ENCODE results near the gene CCDC196. TPM values are rescaled to one million over a fixed set of nuclear protein-coding genes. Genes with fewer than 3 reads are reported as not detected.
"Not testable (repeated sequence)": the region's sequence is repeated elsewhere in the genome, so short reads cannot be mapped to it uniquely, and the experiment has no call there.

The CCDC196 gene
- total and polyA plus RNA-seq, 4 experiments from 2014 or later = not detected

GRCh38 chr14:66514213-66514612 lies 28.0 kb downstream of the CCDC196 start:
- intact Hi-C loops (cut with micrococcal nuclease) = no loop called here
- POLR2A ChIA-PET (ENCODE audit: partially characterized antibody) = no interaction called here

DNA sequence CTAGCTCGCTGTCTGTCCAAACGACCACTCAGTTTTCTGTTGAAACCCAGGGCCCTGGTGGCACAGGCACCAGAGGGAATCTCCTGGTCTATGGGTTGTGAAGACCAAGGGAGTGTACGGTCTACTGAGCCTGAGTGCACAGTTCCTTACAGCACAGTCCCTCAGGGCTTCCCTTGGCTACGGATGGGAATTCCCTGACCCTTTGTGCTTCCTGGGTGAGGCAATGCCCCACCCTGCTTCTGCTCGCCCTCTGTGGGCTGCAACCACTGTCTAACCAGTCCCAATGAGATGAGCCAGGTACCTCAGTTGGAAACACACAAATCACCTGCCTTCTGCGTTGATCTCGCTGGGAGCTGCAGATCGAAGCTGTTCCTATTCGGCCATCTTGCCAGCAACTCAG lies 44.4 kb downstream of the CCDC196 start:
- no peaks in the 10 kb centered on the region for H3K36me3 ChIP-seq (ENCODE audit: insufficient read depth, low read length)

More at GRCh38 chr14:66514213-66514612, 28.0 kb downstream of the CCDC196 start:
- H3K4me1 ChIP-seq (ENCODE audit: insufficient read depth, low read length) = peaks cover 29% of the 10 kb centered on the region
- Mint-ChIP-seq H3K36me3 (no peaks in the 10 kb centered on the region), H3K9me3 (peaks cover 0 to 5% (median 0%) of the 10 kb centered on the region in 8 donors), H3K27ac (no peak overlapping the region), H3K4me3 (no peak overlapping the region), H3K27me3 (no peaks in the 10 kb centered on the region), H3K4me1 (peaks cover 22 to 32% (median 25%) of the 10 kb centered on the region in 4 donors)
- no peak for DNase-seq
- H3K4me3 ChIP-seq (ENCODE audit: low read length in 2 of 2) = no peak overlapping the region
- H3K36me3 ChIP-seq (ENCODE audit: insufficient read depth, low read length) = no peaks in the 10 kb centered on the region
- no peak overlapping the region for H3K27ac ChIP-seq (ENCODE audit: low read depth, low read length)
- no peaks in the 10 kb centered on the region for H3K27me3 ChIP-seq (ENCODE audit: insufficient read depth, low read length)
- CTCF ChIA-PET (ENCODE audit: partially characterized antibody) = no interaction called here
- no peaks in the 10 kb centered on the region for H3K9me3 ChIP-seq (ENCODE audit: control insufficient read depth in 1 of 2, low read length in 2 of 2)

DNA sequence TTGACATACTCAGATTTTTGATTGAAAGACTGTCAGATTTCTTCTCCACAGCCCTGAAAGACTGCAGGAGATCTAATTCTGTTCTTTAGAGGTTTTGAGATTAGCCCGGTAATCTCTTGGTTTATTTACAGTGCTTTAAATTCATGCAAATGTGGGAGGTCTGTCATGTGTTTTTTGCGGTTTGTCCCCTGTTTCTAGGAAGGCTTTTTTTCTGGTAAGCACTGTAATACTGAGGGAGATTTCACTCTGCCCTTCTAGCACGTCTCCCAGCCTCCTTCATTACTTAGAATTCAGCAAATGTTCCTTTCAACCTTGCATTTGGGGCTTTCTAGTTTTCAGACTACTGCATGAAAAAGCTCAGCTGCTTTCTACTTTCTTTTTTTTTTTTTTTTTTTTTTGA lies 52.9 kb downstream of the CCDC196 start:
- Histone ChIP-seq H3K36me3 (ENCODE audit: insufficient read depth, low read length) (no peaks in the 10 kb centered on the region), H3K4me3 (ENCODE audit: low read length in 2 of 2) (no peak overlapping the region), H3K27ac (ENCODE audit: low read depth, low read length) (no peak overlapping the region), H3K9me3 (ENCODE audit: control insufficient read depth in 1 of 2, low read length in 2 of 2) (no peaks in the 10 kb centered on the region), H3K4me1 (ENCODE audit: insufficient read depth, low read length) (peaks cover 19% of the 10 kb centered on the region), H3K27me3 (ENCODE audit: insufficient read depth, low read length) (no peaks in the 10 kb centered on the region)
- DNase-seq = peak in 1 of 5 donors; percentile 4
- ChIA-PET CTCF (ENCODE audit: partially characterized antibody) (interaction anchor here (0.8 to 0.9 kb wide), 2 partner anchors 25 to 179 kb away, joined by 3 read pairs; no protein-coding TSS in a partner anchor), POLR2A (ENCODE audit: partially characterized antibody) (no interaction called here)
- H3K27ac Mint-ChIP-seq = peak overlapping the region in 5 of 7 donors; percentile 5 to 39 (median 23)
- no peaks in the 10 kb centered on the region for H3K36me3 Mint-ChIP-seq
- no peaks in the 10 kb centered on the region for H3K27me3 Mint-ChIP-seq
- H3K4me1 Mint-ChIP-seq = peaks cover 21 to 32% (median 21%) of the 10 kb centered on the region in 4 donors
- H3K9me3 Mint-ChIP-seq = no peaks in the 10 kb centered on the region
- intact Hi-C loops (cut with micrococcal nuclease) = no loop called here
- peak overlapping the region in 6 of 8 donors; percentile 11 to 74 (median 37) for H3K4me3 Mint-ChIP-seq

More for the DNA sequence above, 44.4 kb downstream of the CCDC196 start:
- ChIA-PET POLR2A (ENCODE audit: partially characterized antibody) (no interaction called here), CTCF (ENCODE audit: partially characterized antibody) (no interaction called here)
- Histone ChIP-seq H3K27me3 (ENCODE audit: insufficient read depth, low read length) (no peaks in the 10 kb centered on the region), H3K27ac (ENCODE audit: low read depth, low read length) (no peak overlapping the region), H3K4me1 (ENCODE audit: insufficient read depth, low read length) (no peaks in the 10 kb centered on the region), H3K4me3 (ENCODE audit: low read length in 2 of 2) (no peak overlapping the region), H3K9me3 (ENCODE audit: control insufficient read depth in 1 of 2, low read length in 2 of 2) (no peaks in the 10 kb centered on the region)
- Mint-ChIP-seq H3K9me3 (peaks cover 0 to 8% (median 2%) of the 10 kb centered on the region in 8 donors), H3K4me1 (peaks cover 13 to 42% (median 25%) of the 10 kb centered on the region in 4 donors), H3K36me3 (peaks cover 0 to 4% of the 10 kb centered on the region in 2 donors), H3K4me3 (no peak overlapping the region), H3K27ac (no peak overlapping the region), H3K27me3 (no peaks in the 10 kb centered on the region)
- intact Hi-C loops (cut with micrococcal nuclease) = no loop called here
- no peak for DNase-seq

DNA sequence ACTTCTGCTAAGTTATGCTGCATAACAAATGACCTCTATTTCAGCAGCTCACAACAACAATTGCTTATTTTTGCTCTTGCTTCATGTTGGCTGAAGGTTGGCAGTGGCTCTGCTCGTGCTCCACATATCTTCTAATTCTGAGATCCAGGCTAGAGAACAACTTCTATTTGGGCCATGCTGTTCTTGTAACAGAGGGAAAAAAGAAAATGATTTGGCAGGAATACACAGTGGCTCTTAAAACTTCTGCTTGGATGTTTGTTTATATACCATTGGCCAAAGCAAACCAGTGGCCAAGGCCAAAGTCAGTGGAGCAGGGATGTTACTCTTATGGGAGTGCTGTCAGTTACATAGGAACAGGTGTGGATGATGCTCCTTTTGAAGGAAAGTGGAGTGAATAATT lies 53.9 kb downstream of the CCDC196 start:
- no peaks in the 10 kb centered on the region for H3K36me3 ChIP-seq (ENCODE audit: insufficient read depth, low read length)
- CTCF ChIA-PET (ENCODE audit: partially characterized antibody) = interaction anchor here (0.9 kb wide), 1 partner anchor 24 kb away, joined by 3 read pairs; no protein-coding TSS in a partner anchor
- no peak for DNase-seq
- no peaks in the 10 kb centered on the region for H3K9me3 ChIP-seq (ENCODE audit: control insufficient read depth in 1 of 2, low read length in 2 of 2)
- Mint-ChIP-seq H3K27ac (peak overlapping the region in 1 of 7 donors; percentile 54), H3K27me3 (no peaks in the 10 kb centered on the region), H3K36me3 (no peaks in the 10 kb centered on the region), H3K4me3 (no peak overlapping the region), H3K9me3 (no peaks in the 10 kb centered on the region), H3K4me1 (peaks cover 21 to 32% (median 21%) of the 10 kb centered on the region in 4 donors)
- H3K27ac ChIP-seq (ENCODE audit: low read depth, low read length) = no peak overlapping the region
- no peaks in the 10 kb centered on the region for H3K27me3 ChIP-seq (ENCODE audit: insufficient read depth, low read length)
- intact Hi-C loops (cut with micrococcal nuclease) = no loop called here
- H3K4me1 ChIP-seq (ENCODE audit: insufficient read depth, low read length) = peaks cover 19% of the 10 kb centered on the region
- no peak overlapping the region for H3K4me3 ChIP-seq (ENCODE audit: low read length in 2 of 2)
- POLR2A ChIA-PET (ENCODE audit: partially characterized antibody) = no interaction called here

DNA sequence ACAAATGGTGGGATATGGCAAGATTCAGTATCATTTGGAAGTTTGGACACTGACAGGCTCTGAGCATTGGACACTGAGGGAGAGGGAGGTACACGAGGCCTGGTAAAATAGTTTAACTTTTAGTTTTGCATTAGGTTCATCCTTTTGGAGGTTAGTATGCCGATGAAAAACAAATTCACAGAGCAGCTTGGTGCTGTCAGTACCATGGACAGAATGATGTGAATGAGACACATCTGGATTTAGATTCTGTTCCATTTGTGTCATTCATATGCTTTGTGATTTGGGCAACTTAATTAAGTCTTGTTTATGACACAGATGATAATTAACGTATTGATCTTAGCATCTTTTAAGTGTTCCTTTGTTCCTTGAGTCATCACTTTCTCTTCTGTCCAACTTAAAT lies 55.5 kb downstream of the CCDC196 start:
- peaks cover 16 to 26% (median 18%) of the 10 kb centered on the region in 4 donors for H3K4me1 Mint-ChIP-seq
- Histone ChIP-seq H3K27me3 (ENCODE audit: insufficient read depth, low read length) (no peaks in the 10 kb centered on the region), H3K36me3 (ENCODE audit: insufficient read depth, low read length) (no peaks in the 10 kb centered on the region), H3K4me1 (ENCODE audit: insufficient read depth, low read length) (peaks cover 19% of the 10 kb centered on the region), H3K9me3 (ENCODE audit: control insufficient read depth in 1 of 2, low read length in 2 of 2) (no peaks in the 10 kb centered on the region), H3K4me3 (ENCODE audit: low read length in 2 of 2) (no peak overlapping the region), H3K27ac (ENCODE audit: low read depth, low read length) (no peak overlapping the region)
- H3K36me3 Mint-ChIP-seq = no peaks in the 10 kb centered on the region
- H3K9me3 Mint-ChIP-seq = no peaks in the 10 kb centered on the region
- intact Hi-C loops (cut with micrococcal nuclease) = no loop called here
- no peak for DNase-seq
- no peaks in the 10 kb centered on the region for H3K27me3 Mint-ChIP-seq
- ChIA-PET CTCF (ENCODE audit: partially characterized antibody) (no interaction called here), POLR2A (ENCODE audit: partially characterized antibody) (no interaction called here)
- H3K4me3 Mint-ChIP-seq = no peak overlapping the region
- peak overlapping the region in 2 of 7 donors; percentile 52 to 76 for H3K27ac Mint-ChIP-seq

- Histone ChIP-seq H3K4me1 (ENCODE audit: insufficient read depth, low read length) (peaks cover 11% of the 10 kb centered on the region), H3K9me3 (ENCODE audit: control insufficient read depth in 1 of 2, low read length in 2 of 2) (no peaks in the 10 kb centered on the region), H3K36me3 (ENCODE audit: insufficient read depth, low read length) (no peaks in the 10 kb centered on the region), H3K27me3 (ENCODE audit: insufficient read depth, low read length) (no peaks in the 10 kb centered on the region), H3K4me3 (ENCODE audit: low read length in 2 of 2) (no peak overlapping the region), H3K27ac (ENCODE audit: low read depth, low read length) (no peak overlapping the region)
- Mint-ChIP-seq H3K27ac (no peak overlapping the region), H3K4me1 (peaks cover 8 to 11% (median 9%) of the 10 kb centered on the region in 4 donors), H3K9me3 (no peaks in the 10 kb centered on the region), H3K36me3 (no peaks in the 10 kb centered on the region), H3K4me3 (no peak overlapping the region), H3K27me3 (no peaks in the 10 kb centered on the region)
- intact Hi-C loops (cut with micrococcal nuclease) = no loop called here
- no peak for DNase-seq
- CTCF ChIA-PET (ENCODE audit: partially characterized antibody) = no interaction called here
- POLR2A ChIA-PET (ENCODE audit: partially characterized antibody) = no interaction called here
Measured at GRCh38 chr14:66543996-66544395, 57.8 kb downstream of the CCDC196 start.

DNA sequence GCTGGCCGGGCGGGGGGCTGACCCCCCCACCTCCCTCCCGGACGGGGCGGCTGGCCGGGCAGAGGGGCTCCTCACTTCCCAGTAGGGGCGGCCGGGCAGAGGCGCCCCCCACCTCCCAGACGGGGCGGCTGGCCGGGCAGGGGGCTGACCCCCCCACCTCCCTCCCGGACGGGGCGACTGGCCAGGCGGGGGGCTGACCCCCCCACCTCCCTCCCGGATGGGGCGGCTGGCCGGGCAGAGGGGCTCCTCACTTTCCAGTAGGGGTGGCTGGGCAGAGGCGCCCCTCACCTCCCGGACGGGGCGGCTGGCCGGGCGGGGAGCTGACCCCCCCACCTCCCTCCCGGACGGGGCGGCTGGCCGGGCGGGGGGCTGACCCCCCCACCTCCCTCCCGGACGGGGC lies 59.0 kb downstream of the CCDC196 start:
- H3K27ac Mint-ChIP-seq; H3K36me3 ChIP-seq (ENCODE audit: insufficient read depth, low read length); H3K4me1 ChIP-seq (ENCODE audit: insufficient read depth, low read length); DNase-seq; H3K9me3 Mint-ChIP-seq; H3K9me3 ChIP-seq (ENCODE audit: control insufficient read depth in 1 of 2, low read length in 2 of 2); H3K4me3 ChIP-seq (ENCODE audit: low read length in 2 of 2); CTCF ChIA-PET (ENCODE audit: partially characterized antibody); H3K36me3 Mint-ChIP-seq; H3K4me3 Mint-ChIP-seq; H3K27me3 Mint-ChIP-seq; H3K27me3 ChIP-seq (ENCODE audit: insufficient read depth, low read length); intact Hi-C loops (cut with micrococcal nuclease); H3K4me1 Mint-ChIP-seq; POLR2A ChIA-PET (ENCODE audit: partially characterized antibody); H3K27ac ChIP-seq (ENCODE audit: low read depth, low read length): not testable (repeated sequence)

DNA sequence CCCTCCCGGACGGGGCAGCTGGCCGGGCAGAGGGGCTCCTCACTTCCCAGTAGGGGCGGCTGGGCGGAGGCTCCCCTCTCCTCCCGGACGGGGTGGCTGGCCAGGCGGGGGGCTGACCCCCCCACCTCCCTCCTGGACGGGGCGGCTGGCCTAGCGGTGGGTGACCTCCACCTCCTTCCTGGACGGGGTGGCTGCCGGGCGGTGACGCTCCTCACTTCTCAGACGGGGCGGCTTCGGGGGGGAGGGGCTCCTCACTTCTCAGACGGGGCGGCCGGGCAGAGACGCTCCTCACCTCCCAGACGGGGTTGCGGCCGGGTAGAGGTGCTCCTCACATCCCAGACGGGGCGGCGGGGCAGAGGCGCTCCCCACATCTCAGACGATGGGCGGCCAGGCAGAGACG lies 59.6 kb downstream of the CCDC196 start:
- H3K9me3 Mint-ChIP-seq; H3K27me3 ChIP-seq (ENCODE audit: insufficient read depth, low read length); POLR2A ChIA-PET (ENCODE audit: partially characterized antibody); H3K27ac ChIP-seq (ENCODE audit: low read depth, low read length); CTCF ChIA-PET (ENCODE audit: partially characterized antibody); H3K4me1 Mint-ChIP-seq; H3K4me3 ChIP-seq (ENCODE audit: low read length in 2 of 2); H3K27ac Mint-ChIP-seq; intact Hi-C loops (cut with micrococcal nuclease); H3K4me1 ChIP-seq (ENCODE audit: insufficient read depth, low read length); H3K27me3 Mint-ChIP-seq; H3K9me3 ChIP-seq (ENCODE audit: control insufficient read depth in 1 of 2, low read length in 2 of 2); H3K4me3 Mint-ChIP-seq; DNase-seq; H3K36me3 Mint-ChIP-seq; H3K36me3 ChIP-seq (ENCODE audit: insufficient read depth, low read length): not testable (repeated sequence)
